Thoracic aorta (tissue), 2 donors: ENCODE data around the gene RSL1D1. TPM values are rescaled to one million over a fixed set of nuclear protein-coding genes. Genes with fewer than 3 reads are reported as not detected.

Source experiments
- ATAC-seq: fragments of 150-250 bp; one replicate; pipeline ENCODE4 v1.8.0; 2017; ENCODE audit warnings: low read depth; ENCODE audit not compliant: insufficient number of reproducible peaks, low FRiP score
- DNase-seq: peaks from one replicate; pipeline ENCODE4 v3.0.0-alpha.2; 2020; ENCODE audit warnings: low spot score
- H3K27ac ChIP-seq, 2 donors: fragments of 200-600 bp; sonication (generic); 1 replicate in 1 of 2; 2 replicates in 1 of 2; pipeline ENCODE4 v1.5.1; 2016; ENCODE audit warnings: mild to moderate bottlenecking in 2 of 2, moderate library complexity in 2 of 2
- H3K27me3 ChIP-seq: fragments of 200-600 bp; sonication (generic); replicated peaks from 2 replicates; pipeline ENCODE4 v1.6.0; 2016; ENCODE audit warnings: mild to moderate bottlenecking; ENCODE audit not compliant: insufficient read depth
- H3K36me3 ChIP-seq: fragments of 200-600 bp; sonication (generic); one replicate; pipeline ENCODE4 v1.5.1; 2016
- H3K4me1 ChIP-seq, 2 donors: fragments of 200-600 bp; sonication (generic); 1 replicate in 1 of 2; 2 replicates in 1 of 2; pipeline versions ENCODE4 v1.5.1 to v1.6.0; 2016; ENCODE audit warnings: low read depth in 2 of 2, mild to moderate bottlenecking in 1 of 2; ENCODE audit not compliant: control insufficient read depth in 1 of 2
- H3K4me3 ChIP-seq: fragments of 200-600 bp; sonication (generic); 2 replicates; pipeline ENCODE4 v1.5.1; 2016; ENCODE audit warnings: mild to moderate bottlenecking
- H3K9me3 ChIP-seq: fragments of 200-600 bp; sonication (generic); 2 replicates; pipeline ENCODE4 v1.5.1; 2016
- total RNA-seq, 2 donors: library from RNA; depleted of rRNA; stranded (reverse); fragments of >200 nt; gene quantifications; one replicate each; pipeline versions ENCODE4 v1.1.0 to v1.2.3, GENCODE V29; 2016
- TF ChIP-seq, protein P1 (sequence below): fragments of 200-600 bp; sonication (generic); IDR thresholded peaks from one replicate; pipeline ENCODE4 v1.5.1; 2019; ENCODE audit warnings: antibody characterized with exemption

Gene RSL1D1
- total RNA-seq, 2 donors from 2014 or later = 51.2 to 184 TPM

DNA sequence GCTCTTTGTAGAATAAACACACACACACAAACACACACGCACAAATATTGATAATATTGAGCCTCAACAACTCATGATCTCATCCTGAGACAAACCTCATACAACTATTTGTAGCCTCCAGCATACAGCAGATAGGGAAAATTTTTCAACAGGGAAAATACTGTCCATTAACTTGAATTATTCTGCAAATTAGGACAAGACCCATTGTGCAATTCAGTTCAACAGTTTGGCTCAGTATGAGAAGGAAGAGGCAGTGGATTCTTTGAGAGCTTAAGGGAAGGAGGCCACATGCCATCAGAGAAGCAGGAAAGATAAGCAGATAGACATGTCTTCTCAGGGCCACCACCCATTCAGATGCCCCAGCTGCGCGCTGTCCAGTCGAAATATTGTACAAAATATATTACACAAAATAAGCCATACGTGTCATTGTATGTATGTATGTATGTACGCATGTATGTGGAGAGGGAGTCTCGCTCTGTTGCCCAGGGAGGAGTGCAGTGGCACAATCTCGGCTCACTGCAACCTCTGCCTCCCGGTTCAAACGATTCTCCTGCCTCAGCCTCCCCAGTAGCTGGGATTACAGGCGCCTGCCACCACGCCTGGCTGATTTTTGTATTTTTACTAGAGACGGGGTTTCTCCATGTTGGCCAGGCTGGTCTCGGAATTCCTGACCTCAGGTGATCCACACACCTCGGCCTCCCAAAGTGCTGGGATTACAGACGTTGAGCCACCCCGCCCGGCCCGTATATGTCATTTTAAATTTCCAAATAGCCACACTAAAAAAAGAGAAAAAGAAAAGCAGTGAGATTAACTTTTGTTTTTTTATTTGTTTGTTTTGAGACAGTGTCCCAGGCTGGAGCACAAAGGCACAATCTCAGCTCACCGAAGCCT lies 56.1 kb downstream of the RSL1D1 start:
- Histone ChIP-seq H3K4me1 (peaks cover 57 to 75% of the 10 kb centered on the region in 2 donors), H3K27ac (peak overlapping the region; percentile 97 to 98), H3K36me3 (no peaks in the 10 kb centered on the region), H3K4me3 (peak overlapping the region; percentile 90), H3K9me3 (no peaks in the 10 kb centered on the region), H3K27me3 (no peaks in the 10 kb centered on the region)
- TF ChIP-seq, protein P1, sequence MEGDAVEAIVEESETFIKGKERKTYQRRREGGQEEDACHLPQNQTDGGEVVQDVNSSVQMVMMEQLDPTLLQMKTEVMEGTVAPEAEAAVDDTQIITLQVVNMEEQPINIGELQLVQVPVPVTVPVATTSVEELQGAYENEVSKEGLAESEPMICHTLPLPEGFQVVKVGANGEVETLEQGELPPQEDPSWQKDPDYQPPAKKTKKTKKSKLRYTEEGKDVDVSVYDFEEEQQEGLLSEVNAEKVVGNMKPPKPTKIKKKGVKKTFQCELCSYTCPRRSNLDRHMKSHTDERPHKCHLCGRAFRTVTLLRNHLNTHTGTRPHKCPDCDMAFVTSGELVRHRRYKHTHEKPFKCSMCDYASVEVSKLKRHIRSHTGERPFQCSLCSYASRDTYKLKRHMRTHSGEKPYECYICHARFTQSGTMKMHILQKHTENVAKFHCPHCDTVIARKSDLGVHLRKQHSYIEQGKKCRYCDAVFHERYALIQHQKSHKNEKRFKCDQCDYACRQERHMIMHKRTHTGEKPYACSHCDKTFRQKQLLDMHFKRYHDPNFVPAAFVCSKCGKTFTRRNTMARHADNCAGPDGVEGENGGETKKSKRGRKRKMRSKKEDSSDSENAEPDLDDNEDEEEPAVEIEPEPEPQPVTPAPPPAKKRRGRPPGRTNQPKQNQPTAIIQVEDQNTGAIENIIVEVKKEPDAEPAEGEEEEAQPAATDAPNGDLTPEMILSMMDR = no peak
- ATAC-seq (no peak), DNase-seq (no peak)

DNA sequence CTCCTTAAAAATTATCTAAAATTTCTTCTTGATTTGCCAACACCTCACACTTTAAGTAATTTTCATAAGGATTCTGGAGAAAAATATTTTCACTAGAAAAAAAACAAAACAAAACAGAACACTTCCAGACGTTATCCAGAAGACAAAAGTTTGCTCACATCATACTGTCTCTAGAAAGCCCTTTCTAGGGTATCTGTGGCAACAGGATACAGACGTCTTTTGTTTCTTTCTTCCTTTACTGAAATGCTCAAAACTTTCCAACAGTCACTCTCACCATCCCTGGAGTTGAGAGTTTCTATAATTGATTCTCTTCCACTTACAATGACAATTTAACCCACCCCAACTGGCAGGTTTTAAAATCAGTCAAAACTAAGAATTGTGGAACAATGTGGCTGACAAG lies 56.9 kb downstream of the RSL1D1 start:
- peak overlapping the region in 1 of 2 donors; percentile 45 for H3K27ac ChIP-seq
- ATAC-seq = no peak
- H3K27me3 ChIP-seq = no peaks in the 10 kb centered on the region
- H3K4me3 ChIP-seq = no peak overlapping the region
- H3K36me3 ChIP-seq = no peaks in the 10 kb centered on the region
- no peak for DNase-seq
- peaks cover 57 to 67% of the 10 kb centered on the region in 2 donors for H3K4me1 ChIP-seq
- no peaks in the 10 kb centered on the region for H3K9me3 ChIP-seq
- TF ChIP-seq, protein P1 = no peak

DNA sequence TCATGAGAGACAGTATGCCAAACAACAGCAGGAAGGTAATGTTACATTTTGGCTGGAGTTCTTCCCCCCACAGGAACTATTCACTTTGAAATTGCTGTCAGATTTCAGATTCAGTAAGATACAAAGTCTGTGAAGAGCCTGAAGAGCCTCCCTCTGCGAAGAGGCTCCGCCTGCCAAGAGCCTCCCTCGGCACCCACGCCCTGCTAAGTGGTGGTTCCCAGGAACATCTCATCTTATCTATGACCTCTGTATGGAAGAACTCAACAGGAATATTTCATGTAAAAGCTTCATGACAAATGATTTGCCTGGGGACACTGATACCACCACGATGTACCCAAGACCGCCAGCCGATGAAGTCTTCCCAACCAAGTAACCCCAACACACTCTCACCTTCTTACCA lies 57.5 kb downstream of the RSL1D1 start:
- H3K27me3 ChIP-seq = no peaks in the 10 kb centered on the region
- no peak for DNase-seq
- no peaks in the 10 kb centered on the region for H3K9me3 ChIP-seq
- TF ChIP-seq, protein P1 = no peak
- H3K4me3 ChIP-seq = no peak overlapping the region
- no peak for ATAC-seq
- H3K4me1 ChIP-seq = peaks cover 52 to 61% of the 10 kb centered on the region in 2 donors
- H3K27ac ChIP-seq = peak overlapping the region; percentile 36 to 45
- no peaks in the 10 kb centered on the region for H3K36me3 ChIP-seq

DNA sequence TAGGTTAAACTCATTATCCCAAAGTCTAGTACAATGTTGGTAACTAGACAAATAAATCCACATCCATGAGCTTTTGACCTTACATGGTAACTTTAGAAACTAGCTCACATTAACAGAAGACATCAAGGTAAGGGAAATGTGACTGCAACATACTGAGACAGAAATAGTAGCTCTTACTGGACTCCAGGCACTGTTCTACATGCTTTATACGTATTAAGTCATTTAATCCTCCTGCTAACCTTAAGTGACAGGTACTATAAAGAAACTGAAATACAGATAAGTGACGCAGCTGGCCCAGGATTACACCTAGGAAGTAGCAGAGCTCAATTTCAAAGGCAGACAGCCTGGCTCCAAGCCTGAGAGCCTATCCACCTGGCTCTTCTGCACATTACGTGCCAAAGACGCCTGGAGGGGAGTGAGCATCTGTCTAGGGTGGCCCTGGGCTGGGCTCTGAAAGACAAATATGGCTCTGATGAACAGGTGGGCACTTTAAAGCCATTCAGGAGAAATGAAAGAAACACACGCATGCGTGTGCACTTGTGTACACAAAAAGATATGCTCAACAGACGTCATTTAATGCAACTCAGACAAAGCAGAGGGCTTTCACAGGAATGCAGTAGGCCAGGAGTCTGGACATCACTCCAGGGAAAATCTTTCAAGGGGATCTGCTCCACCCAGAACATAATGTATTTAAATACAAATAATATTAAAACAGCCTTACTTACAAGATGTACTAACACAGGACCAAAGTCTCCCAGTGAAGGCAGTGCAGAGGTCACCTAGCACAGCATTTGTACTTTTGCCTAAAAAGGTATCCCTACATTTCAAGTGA lies 58.7 kb downstream of the RSL1D1 start:
- Histone ChIP-seq H3K36me3 (no peaks in the 10 kb centered on the region), H3K27me3 (no peaks in the 10 kb centered on the region), H3K27ac (peak overlapping the region; percentile 7 to 45), H3K9me3 (no peaks in the 10 kb centered on the region), H3K4me1 (peaks cover 43 to 57% of the 10 kb centered on the region in 2 donors), H3K4me3 (no peak overlapping the region)
- TF ChIP-seq, protein P1 = no peak
- no peak for DNase-seq
- no peak for ATAC-seq
